ENCODE results near the gene RPS16. TPM values are rescaled to one million over a fixed set of nuclear protein-coding genes. Genes with fewer than 3 reads are reported as not detected.

Gene RPS16
- total and polyA plus RNA-seq, 9 of the 15 experiments (the other 6 are each of a cell fraction or from before 2014, with no cell fraction given): 82.6 to 3,671 (median 2,204) TPM

GRCh38 chr19:39410017-39410830, 25.5 kb downstream of the RPS16 start (continued):
- no peak for TF ChIP-seq ZNF57 (CRISPR knock-in tag; IDR thresholded peaks at IDR 0.05)
- peak; percentile 45 to 75 for TF ChIP-seq E2F6 (IDR thresholded peaks at IDR 0.05; ENCODE audit: borderline replicate concordance in 1 of 2, extremely low read depth in 1 of 2, insufficient read depth in 1 of 2, insufficient read length in 1 of 2, low read depth in 1 of 2, low read length in 1 of 2, poor library complexity in 1 of 2, severe bottlenecking in 1 of 2)
- peak; percentile 61 for TF ChIP-seq ZFX (CRISPR knock-in tag; IDR thresholded peaks at IDR 0.05)
- TF ChIP-seq MIER1 (IDR thresholded peaks at IDR 0.05; ENCODE audit: low read depth): peak; percentile 68; the same call in 1 of the 2 replicates
- no peak for TF ChIP-seq CBX2 (IDR thresholded peaks at IDR 0.05; ENCODE audit: insufficient read depth, low read length, poor library complexity, severe bottlenecking)
- TF ChIP-seq POLR3G (IDR thresholded peaks at IDR 0.05; ENCODE audit: extremely low read depth, insufficient read length, insufficient replicate concordance): no peak
- TF ChIP-seq MITF (IDR thresholded peaks at IDR 0.05): no peak
- peak; percentile 88 for TF ChIP-seq DPF2 (IDR thresholded peaks at IDR 0.05)
- TF ChIP-seq ZBTB2 (IDR thresholded peaks at IDR 0.05): peak; percentile 79
- TF ChIP-seq CCAR2 (IDR thresholded peaks at IDR 0.05; ENCODE audit: low read depth, low read length): no peak
- no peak for TF ChIP-seq KLF13 (tag; IDR thresholded peaks at IDR 0.05; ENCODE audit: borderline replicate concordance, low read depth)
- TF ChIP-seq, protein P1, sequence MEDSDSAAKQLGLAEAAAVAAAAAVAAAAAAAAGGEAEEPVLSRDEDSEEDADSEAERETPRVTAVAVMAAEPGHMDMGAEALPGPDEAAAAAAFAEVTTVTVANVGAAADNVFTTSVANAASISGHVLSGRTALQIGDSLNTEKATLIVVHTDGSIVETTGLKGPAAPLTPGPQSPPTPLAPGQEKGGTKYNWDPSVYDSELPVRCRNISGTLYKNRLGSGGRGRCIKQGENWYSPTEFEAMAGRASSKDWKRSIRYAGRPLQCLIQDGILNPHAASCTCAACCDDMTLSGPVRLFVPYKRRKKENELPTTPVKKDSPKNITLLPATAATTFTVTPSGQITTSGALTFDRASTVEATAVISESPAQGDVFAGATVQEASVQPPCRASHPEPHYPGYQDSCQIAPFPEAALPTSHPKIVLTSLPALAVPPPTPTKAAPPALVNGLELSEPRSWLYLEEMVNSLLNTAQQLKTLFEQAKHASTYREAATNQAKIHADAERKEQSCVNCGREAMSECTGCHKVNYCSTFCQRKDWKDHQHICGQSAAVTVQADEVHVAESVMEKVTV (CRISPR knock-in tag; IDR thresholded peaks at IDR 0.05): no peak
- TF ChIP-seq, protein P2, sequence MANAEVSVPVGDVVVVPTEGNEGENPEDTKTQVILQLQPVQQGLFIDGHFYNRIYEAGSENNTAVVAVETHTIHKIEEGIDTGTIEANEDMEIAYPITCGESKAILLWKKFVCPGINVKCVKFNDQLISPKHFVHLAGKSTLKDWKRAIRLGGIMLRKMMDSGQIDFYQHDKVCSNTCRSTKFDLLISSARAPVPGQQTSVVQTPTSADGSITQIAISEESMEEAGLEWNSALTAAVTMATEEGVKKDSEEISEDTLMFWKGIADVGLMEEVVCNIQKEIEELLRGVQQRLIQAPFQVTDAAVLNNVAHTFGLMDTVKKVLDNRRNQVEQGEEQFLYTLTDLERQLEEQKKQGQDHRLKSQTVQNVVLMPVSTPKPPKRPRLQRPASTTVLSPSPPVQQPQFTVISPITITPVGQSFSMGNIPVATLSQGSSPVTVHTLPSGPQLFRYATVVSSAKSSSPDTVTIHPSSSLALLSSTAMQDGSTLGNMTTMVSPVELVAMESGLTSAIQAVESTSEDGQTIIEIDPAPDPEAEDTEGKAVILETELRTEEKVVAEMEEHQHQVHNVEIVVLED (CRISPR knock-in tag; IDR thresholded peaks at IDR 0.05): no peak
- TF ChIP-seq SMAD2 (IDR thresholded peaks at IDR 0.05; ENCODE audit: low read depth, low read length): no peak
- TF ChIP-seq ZC3H11A (IDR thresholded peaks at IDR 0.05; ENCODE audit: low read depth, low read length): no peak
- TF ChIP-seq KAT8 (IDR thresholded peaks at IDR 0.05; ENCODE audit: low read depth): no peak
- TF ChIP-seq GTF2B (IDR thresholded peaks at IDR 0.05; ENCODE audit: extremely low read depth, insufficient read length): no peak
- no peak for TF ChIP-seq ZNF174 (CRISPR knock-in tag; IDR thresholded peaks at IDR 0.05)

All from K562 (cell line).